ENCODE measurements around the gene PIWIL4. TPM values are rescaled to one million over a fixed set of nuclear protein-coding genes. Genes with fewer than 3 reads are reported as not detected.
A peak's percentile ranks its signal among the peaks of the same experiment; 100 is the strongest.

The PIWIL4 gene
- polyA plus RNA-seq, 1 of the 3 experiments (the other 2 are of a cell fraction) = 1.7 TPM

DNA sequence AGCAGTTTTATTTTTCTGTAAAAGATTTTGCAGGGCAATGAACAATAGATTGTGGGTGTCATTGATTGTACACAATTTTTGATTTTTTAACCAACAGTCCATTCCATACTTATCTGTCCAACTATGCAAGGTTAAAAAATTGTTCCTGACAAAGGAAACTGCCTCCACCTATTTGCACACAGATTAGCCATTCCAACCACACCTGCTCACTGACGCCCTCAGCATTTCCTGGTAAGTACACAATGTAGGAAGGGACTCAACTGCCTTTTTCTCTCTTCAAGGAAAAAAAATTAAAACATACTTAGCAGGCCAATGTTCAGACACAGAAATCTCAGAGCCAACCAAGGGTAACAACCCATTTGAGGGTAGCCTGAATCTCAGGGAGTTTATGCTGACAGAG is 27.7 kb upstream of the PIWIL4 start (continued):
- TF ChIP-seq, protein P1, sequence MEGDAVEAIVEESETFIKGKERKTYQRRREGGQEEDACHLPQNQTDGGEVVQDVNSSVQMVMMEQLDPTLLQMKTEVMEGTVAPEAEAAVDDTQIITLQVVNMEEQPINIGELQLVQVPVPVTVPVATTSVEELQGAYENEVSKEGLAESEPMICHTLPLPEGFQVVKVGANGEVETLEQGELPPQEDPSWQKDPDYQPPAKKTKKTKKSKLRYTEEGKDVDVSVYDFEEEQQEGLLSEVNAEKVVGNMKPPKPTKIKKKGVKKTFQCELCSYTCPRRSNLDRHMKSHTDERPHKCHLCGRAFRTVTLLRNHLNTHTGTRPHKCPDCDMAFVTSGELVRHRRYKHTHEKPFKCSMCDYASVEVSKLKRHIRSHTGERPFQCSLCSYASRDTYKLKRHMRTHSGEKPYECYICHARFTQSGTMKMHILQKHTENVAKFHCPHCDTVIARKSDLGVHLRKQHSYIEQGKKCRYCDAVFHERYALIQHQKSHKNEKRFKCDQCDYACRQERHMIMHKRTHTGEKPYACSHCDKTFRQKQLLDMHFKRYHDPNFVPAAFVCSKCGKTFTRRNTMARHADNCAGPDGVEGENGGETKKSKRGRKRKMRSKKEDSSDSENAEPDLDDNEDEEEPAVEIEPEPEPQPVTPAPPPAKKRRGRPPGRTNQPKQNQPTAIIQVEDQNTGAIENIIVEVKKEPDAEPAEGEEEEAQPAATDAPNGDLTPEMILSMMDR (IDR thresholded peaks at IDR 0.05) = no peak
- TF ChIP-seq POLR2AphosphoS5 (IDR thresholded peaks at IDR 0.05; ENCODE audit: low read depth, low read length) = no peak
- TF ChIP-seq EZH2phosphoT487 (IDR thresholded peaks at IDR 0.05; ENCODE audit: borderline replicate concordance, low read depth) = no peak
- TF ChIP-seq NFIC (IDR thresholded peaks at IDR 0.05; ENCODE audit: borderline replicate concordance) = no peak
- TF ChIP-seq MXI1 (IDR thresholded peaks at IDR 0.05; ENCODE audit: low read depth, low read length) = no peak
- TF ChIP-seq FOXM1 (IDR thresholded peaks at IDR 0.05; ENCODE audit: low read depth) = no peak
- TF ChIP-seq, protein P2, sequence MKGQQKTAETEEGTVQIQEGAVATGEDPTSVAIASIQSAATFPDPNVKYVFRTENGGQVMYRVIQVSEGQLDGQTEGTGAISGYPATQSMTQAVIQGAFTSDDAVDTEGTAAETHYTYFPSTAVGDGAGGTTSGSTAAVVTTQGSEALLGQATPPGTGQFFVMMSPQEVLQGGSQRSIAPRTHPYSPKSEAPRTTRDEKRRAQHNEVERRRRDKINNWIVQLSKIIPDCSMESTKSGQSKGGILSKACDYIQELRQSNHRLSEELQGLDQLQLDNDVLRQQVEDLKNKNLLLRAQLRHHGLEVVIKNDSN (IDR thresholded peaks at IDR 0.05; ENCODE audit: borderline replicate concordance, low read depth) = no peak

DNA sequence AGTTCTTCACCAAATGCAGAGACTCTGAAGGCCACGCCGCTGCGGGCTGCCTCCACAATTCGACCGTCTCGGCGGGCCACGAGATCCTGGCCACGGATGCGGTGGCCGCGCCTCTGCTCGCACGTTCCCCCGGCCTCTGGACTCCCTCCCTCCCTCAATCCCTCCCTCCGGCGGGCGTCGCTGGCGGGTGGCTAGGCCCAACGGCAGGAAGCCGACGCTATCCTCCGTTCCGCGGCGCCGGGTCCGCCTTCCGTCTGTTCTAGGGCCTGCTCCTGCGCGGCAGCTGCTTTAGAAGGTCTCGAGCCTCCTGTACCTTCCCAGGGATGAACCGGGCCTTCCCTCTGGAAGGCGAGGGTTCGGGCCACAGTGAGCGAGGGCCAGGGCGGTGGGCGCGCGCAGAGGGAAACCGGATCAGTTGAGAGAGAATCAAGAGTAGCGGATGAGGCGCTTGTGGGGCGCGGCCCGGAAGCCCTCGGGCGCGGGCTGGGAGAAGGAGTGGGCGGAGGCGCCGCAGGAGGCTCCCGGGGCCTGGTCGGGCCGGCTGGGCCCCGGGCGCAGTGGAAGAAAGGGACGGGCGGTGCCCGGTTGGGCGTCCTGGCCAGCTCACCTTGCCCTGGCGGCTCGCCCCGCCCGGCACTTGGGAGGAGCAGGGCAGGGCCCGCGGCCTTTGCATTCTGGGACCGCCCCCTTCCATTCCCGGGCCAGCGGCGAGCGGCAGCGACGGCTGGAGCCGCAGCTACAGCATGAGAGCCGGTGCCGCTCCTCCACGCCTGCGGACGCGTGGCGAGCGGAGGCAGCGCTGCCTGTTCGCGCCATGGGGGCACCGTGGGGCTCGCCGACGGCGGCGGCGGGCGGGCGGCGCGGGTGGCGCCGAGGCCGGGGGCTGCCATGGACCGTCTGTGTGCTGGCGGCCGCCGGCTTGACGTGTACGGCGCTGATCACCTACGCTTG is 23.2 kb upstream of the PIWIL4 start, which contains the start of gene FUT4:
Gene FUT4 (plus strand): TSS at position 227 of the 951 bp plus-strand sequence. CDS start 213 bp downstream, at position 440.
- peak; percentile 91 for DNase-seq
- peaks cover 0 to 12% of the 10 kb centered on the region in 2 experiments for H3K36me3 ChIP-seq (replicated peaks in 1 of 2; ENCODE audit: control insufficient read depth in 1 of 2, insufficient read depth in 2 of 2, low read length in 1 of 2)
- peaks cover 35% of the 10 kb centered on the region for H3K79me2 ChIP-seq (ENCODE audit: insufficient read depth)
- no peaks in the 10 kb centered on the region for H3K9me3 ChIP-seq
- 14% methylated on average over 23 of the region's 109 CpGs for WGBS (ENCODE audit: low lambda C conversion rate)
- peak within 1 kb of the TSS; percentile 80 for H2AFZ ChIP-seq (ENCODE audit: low read depth)
- ChIA-PET POLR2A (no interaction called here), CTCF (no interaction called here)
- H3K4me1 ChIP-seq (ENCODE audit: control insufficient read depth in 1 of 2, insufficient read depth in 2 of 2, low read depth in 1 of 2, low read length in 1 of 2) = peaks cover 0 to 25% of the 10 kb centered on the region in 2 experiments; a peak in 2 of 4 replicates
- H3F3A ChIP-seq (replicated peaks; ENCODE audit: insufficient read depth) = peaks cover 10% of the 10 kb centered on the region
- H3K9me2 ChIP-seq = no peaks in the 10 kb centered on the region
- H3K27ac ChIP-seq (ENCODE audit: low read depth in 2 of 2, low read length in 1 of 2) = peak within 1 kb of the TSS; percentile 77 to 97
- H3K4me3 ChIP-seq (ENCODE audit: low read depth in 2 of 2, low read length in 1 of 2) = peak within 1 kb of the TSS; percentile 63 to 73
- TF ChIP-seq, protein P3, sequence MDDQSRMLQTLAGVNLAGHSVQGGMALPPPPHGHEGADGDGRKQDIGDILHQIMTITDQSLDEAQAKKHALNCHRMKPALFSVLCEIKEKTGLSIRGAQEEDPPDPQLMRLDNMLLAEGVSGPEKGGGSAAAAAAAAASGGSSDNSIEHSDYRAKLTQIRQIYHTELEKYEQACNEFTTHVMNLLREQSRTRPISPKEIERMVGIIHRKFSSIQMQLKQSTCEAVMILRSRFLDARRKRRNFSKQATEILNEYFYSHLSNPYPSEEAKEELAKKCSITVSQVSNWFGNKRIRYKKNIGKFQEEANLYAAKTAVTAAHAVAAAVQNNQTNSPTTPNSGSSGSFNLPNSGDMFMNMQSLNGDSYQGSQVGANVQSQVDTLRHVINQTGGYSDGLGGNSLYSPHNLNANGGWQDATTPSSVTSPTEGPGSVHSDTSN (IDR thresholded peaks at IDR 0.05) = no peak
- TF ChIP-seq TEAD4 (IDR thresholded peaks at IDR 0.05; ENCODE audit: borderline replicate concordance, insufficient read depth) = 0 out of 2 replicates have a peak, but pooled peaks have one; percentile 24
- TF ChIP-seq, protein P2 (IDR thresholded peaks at IDR 0.05; ENCODE audit: borderline replicate concordance, low read depth) = no peak; the same call in 1 of the 2 replicates
- TF ChIP-seq RCOR1 (IDR thresholded peaks at IDR 0.05; ENCODE audit: low read length) = no peak
- TF ChIP-seq SIN3A (IDR thresholded peaks at IDR 0.05; ENCODE audit: borderline replicate concordance, low read depth, low read length) = peak; percentile 61; the same call in 1 of the 2 replicates
- TF ChIP-seq TAF1 (IDR thresholded peaks at IDR 0.05; ENCODE audit: borderline replicate concordance, low read depth, low read length) = peak; percentile 55; the same call in 1 of the 2 replicates
- no peak for TF ChIP-seq ELF1 (IDR thresholded peaks at IDR 0.05)
- no peak for TF ChIP-seq FOXJ3 (CRISPR knock-in tag; IDR thresholded peaks at IDR 0.05)
- TF ChIP-seq, protein P4, sequence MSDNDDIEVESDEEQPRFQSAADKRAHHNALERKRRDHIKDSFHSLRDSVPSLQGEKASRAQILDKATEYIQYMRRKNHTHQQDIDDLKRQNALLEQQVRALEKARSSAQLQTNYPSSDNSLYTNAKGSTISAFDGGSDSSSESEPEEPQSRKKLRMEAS (IDR thresholded peaks at IDR 0.05; ENCODE audit: low read depth) = peak; percentile 92
- TF ChIP-seq GABPA (IDR thresholded peaks at IDR 0.05; ENCODE audit: low read depth) = peak; percentile 61
- no peak for TF ChIP-seq JUND (IDR thresholded peaks at IDR 0.05)
- TF ChIP-seq, protein P5, sequence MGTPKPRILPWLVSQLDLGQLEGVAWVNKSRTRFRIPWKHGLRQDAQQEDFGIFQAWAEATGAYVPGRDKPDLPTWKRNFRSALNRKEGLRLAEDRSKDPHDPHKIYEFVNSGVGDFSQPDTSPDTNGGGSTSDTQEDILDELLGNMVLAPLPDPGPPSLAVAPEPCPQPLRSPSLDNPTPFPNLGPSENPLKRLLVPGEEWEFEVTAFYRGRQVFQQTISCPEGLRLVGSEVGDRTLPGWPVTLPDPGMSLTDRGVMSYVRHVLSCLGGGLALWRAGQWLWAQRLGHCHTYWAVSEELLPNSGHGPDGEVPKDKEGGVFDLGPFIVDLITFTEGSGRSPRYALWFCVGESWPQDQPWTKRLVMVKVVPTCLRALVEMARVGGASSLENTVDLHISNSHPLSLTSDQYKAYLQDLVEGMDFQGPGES (IDR thresholded peaks at IDR 0.05; ENCODE audit: low read depth, low read length) = no peak
- peak; percentile 70; the same call in 1 of the 2 replicates for TF ChIP-seq POLR2AphosphoS5 (IDR thresholded peaks at IDR 0.05; ENCODE audit: low read depth, low read length)
- peak within 1 kb of the TSS; percentile 100 for H3K9ac ChIP-seq
- no peaks in the 10 kb centered on the region for H3K27me3 ChIP-seq (ENCODE audit: insufficient read depth)
- H3K4me2 ChIP-seq = peak within 1 kb of the TSS; percentile 86
- 0 out of 2 replicates have a peak, but pooled peaks cover 9% of the 10 kb centered on the region for H4K20me1 ChIP-seq (ENCODE audit: insufficient read depth)

All from SK-N-SH (cell line).